ENCODE results near the gene NEGR1.

DNA sequence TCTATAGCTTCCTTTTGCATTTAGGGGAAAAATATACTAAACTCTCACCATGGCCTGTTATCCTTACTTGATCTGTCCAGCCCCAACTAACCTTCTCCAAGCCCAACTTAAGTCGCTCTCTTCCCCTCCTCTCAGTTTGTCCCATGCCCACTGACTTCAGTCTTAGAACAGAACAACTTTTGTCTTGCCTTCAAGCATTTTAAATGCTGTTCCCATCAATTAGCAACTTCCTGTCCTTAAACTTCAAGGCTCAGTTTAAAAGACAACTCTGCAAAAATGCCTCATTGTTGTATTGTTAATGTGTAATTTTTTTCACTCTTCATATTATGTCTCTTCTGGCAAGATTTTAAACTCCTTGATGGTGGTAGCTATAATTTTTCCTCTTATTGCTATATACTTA is 526.9 kb downstream of the NEGR1 start:
- TF ChIP-seq, protein P1, sequence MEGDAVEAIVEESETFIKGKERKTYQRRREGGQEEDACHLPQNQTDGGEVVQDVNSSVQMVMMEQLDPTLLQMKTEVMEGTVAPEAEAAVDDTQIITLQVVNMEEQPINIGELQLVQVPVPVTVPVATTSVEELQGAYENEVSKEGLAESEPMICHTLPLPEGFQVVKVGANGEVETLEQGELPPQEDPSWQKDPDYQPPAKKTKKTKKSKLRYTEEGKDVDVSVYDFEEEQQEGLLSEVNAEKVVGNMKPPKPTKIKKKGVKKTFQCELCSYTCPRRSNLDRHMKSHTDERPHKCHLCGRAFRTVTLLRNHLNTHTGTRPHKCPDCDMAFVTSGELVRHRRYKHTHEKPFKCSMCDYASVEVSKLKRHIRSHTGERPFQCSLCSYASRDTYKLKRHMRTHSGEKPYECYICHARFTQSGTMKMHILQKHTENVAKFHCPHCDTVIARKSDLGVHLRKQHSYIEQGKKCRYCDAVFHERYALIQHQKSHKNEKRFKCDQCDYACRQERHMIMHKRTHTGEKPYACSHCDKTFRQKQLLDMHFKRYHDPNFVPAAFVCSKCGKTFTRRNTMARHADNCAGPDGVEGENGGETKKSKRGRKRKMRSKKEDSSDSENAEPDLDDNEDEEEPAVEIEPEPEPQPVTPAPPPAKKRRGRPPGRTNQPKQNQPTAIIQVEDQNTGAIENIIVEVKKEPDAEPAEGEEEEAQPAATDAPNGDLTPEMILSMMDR (IDR thresholded peaks at IDR 0.05; ENCODE audit: insufficient read depth, low read depth, low read length) = no peak
- TF ChIP-seq EZH2 (IDR thresholded peaks at IDR 0.05; ENCODE audit: insufficient read depth, low read length) = no peak
